NK-92 (cell line): Measurements from ENCODE around the gene EYS.

Experiments
- DNase-seq: peaks from one replicate; lab custom pipeline; 2025; ENCODE audit not compliant: unreplicated experiment; lab: John Stamatoyannopoulos, UW

EYS gene

GRCh38 chr6:64987066-64987465 lies 720.0 kb downstream of the EYS start:
- DNase-seq = no peak

DNA sequence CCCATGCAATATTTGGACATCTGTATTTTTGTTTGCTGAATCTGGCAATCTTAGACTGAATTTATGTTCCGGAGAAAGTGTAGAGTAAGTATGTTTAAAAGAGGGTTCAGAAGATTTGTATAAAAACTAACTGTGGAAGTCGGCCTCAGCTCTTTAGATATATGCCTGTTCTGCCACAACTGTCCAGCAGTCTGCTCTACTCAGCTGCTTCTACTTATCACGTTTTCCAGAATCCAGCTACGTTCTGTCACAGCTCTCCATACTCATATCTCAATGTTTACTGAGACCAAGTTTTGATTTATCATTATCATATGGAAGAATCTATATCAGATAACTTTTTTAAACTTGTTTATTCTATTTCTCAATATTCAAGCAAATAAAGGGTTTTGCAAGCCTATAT lies 721.3 kb downstream of the EYS start:
- DNase-seq = no peak

DNA sequence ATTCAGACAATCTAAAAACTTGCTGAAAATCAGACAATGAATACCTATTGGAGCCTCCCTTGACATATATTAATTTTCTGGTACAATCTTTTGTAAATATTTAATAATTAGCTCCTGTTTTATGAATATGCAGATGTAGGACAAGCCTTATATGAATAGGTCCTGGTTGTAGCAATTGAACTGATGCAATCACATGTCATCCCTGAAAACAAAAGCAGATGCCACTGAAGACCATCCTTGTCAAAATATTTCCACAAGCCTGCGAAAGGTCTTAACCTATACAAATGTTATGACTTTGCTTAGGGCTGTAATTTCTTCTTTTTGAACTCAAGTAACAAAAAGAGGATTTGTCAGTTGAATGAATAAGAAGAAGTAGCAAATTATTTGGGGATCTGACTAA lies 722.1 kb downstream of the EYS start:
- no peak for DNase-seq

DNA sequence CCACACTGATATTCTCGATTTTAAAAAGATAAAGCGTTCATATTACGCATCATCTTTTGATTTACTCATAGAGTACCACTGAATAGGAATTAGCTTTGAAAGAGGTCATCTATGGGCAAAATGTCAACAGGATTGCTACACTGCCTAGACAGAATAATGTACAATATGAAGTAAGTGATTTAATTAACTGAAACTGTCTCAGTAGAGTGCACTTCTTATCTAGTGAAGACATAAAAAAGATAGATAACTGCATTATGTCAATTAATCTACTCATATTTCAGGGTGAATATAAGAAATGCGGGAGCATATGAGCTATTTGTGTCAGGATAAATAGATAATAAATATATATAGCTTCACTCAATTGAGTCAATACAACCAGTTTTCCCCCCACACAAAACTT lies 723.9 kb downstream of the EYS start:
- DNase-seq = no peak

- DNase-seq = no peak
These were observed 733.9 kb downstream of the EYS start for GRCh38 chr6:64973142-64973541.

DNA sequence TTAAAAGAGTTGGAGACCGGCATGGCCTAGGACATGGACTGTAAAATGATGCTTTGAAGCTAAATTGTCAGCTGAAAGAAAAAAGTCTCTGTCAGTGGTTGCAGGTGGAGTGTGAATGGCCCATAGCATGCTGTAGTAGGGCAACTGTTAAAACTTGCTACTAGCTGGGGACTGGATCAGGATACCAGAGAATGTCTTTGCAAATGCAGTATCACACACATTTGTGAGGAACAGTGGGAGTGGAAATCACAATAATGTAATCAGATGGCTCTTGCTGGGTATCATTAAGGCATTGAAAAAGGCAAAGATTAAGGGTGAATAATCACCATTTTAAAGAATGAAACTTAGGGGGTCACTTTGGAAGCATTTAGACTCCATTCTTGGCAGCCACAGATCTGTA lies 737.9 kb downstream of the EYS start:
- DNase-seq = no peak

- DNase-seq = no peak
These were observed 751.6 kb downstream of the EYS start for GRCh38 chr6:64955435-64955848.

DNA sequence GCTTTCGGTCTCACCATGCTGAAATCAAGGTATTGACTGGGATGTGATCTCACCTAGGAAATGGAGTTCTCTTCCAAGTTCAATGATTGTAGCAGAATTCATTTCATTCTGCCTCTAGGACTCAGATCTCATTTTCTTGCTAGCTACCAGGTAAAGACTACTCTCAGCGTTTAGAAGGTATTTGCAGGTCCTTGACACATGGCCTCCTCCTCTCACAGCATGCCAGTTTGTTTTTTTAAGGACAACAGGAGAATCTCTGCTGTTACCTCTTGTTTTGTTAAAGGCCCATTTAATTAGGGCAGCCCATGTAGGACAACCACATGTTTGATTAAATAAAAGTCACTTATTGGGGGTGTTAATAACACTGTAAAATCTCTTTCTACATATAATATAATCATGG lies 757.8 kb downstream of the EYS start:
- DNase-seq = no peak

DNA sequence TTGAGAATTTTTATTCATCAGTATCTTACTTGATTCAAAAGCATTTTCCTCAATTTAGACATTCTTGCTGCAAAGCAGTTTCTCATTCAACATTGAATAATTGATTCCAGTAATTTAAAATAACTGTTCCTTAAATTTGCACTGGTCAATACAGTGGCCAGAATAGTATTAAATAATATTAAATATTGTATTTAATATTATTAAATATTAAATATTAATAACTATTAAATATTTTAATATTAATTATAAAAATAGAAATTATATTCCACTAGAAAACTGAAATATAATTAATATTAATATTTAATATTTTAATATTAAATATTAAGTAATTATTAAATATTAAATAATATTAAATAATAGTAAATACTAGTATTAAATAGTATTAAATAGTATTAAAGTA lies 758.8 kb downstream of the EYS start:
- DNase-seq = no peak

GRCh38 chr6:64945450-64945849 lies 761.6 kb downstream of the EYS start:
- no peak for DNase-seq

DNA sequence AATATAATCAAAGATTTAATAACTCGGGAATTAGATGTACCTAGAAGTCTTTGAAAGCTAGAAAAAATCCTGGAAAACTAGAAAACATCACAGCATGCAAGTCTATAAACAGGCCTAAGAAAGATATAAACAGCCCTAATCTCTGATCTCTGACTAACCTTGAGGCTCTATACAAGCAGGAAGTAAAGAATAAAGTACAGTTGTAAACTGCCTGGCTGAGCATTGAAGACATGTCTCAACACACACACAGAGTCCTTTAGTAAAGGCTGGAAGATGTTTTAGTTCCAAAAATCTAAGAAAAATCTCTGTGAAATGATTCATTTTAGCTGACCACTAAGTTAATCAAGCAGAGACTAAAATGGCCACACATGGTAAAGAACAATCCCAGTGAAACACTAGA lies 774.5 kb downstream of the EYS start:
- DNase-seq = no peak

DNA sequence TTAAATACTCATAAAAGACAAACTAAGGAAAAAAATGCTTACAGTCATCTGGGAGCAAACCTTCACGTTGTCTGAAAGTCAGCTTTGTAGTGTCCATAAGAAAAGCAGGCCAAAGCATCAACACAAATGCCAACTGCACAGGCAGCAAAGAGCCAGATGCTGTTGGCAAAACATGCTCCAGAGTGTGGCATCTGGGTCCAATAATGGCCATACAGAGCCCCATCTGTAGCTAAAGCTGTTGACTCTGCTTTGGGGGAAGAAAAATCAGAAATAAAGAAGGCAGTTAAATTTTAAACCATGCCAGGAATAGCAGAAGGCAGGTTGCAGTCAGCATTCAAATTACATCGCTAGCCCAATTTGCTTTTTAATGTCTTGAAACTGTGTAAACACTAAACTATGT lies 776.3 kb downstream of the EYS start:
- no peak for DNase-seq

DNA sequence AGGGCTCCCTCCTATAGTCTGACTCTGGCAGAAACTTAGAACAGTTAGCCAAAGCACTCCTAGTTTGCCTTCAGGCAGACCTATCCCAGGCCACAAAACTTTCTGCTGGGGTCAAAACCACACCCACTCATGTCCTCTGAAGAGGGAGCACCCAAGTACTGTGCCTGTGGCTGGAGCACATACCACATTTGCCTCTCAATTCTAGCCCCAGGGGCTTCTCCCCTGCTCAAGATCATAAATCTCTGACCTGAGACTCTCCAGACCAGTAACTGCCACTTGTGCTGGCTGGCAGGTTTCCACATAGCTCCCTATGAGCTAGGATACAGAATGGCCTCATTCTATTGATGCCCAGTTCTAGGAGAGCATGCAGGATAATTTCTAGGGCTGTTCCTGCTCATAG lies 781.0 kb downstream of the EYS start:
- no peak for DNase-seq

- DNase-seq = no peak
These were observed 786.8 kb downstream of the EYS start for GRCh38 chr6:64920257-64920656.

- DNase-seq = no peak
These were observed 792.9 kb downstream of the EYS start for GRCh38 chr6:64914124-64914523.

GRCh38 chr6:64912966-64913365 lies 794.1 kb downstream of the EYS start:
- no peak for DNase-seq

DNA sequence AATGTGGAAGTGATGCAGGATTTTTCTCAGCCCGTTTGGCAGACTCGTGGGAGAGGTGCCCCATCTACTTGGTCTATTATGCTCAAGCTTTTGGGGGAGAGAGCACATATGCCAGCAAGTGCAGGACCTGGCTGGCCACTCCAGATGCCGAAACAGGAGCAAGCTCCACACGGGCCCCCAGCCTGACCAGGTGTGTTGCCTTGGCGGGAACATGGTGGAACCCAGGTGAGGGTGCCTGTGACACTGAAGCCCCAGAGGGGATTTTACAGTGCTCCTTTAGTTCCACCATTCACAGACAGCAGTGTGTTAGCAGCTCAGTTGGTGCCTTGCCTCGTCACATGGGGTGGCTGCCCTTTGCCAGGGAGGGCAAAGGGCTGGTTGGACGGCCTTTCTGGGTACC lies 798.9 kb downstream of the EYS start:
- DNase-seq = no peak

GRCh38 chr6:64904616-64905015 lies 802.4 kb downstream of the EYS start:
- DNase-seq = no peak

DNA sequence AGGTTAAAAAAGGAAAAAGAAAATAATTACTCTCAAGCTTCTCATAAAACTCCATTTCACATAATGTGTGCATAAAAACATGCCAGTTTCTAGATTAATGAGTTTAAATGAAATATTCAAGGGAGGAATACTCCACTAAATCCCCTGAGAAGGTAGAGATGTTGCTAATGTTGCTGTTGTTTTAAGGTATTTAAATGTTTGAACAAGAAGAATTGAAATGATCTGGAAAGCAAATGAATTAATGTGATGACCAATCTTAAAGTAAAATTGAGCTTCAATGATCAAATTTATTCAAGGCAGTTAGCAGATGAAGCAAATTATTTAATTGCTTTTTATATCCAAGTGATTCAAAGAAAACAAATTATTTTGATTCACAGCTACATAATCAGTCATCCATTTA lies 804.4 kb downstream of the EYS start:
- no peak for DNase-seq

DNA sequence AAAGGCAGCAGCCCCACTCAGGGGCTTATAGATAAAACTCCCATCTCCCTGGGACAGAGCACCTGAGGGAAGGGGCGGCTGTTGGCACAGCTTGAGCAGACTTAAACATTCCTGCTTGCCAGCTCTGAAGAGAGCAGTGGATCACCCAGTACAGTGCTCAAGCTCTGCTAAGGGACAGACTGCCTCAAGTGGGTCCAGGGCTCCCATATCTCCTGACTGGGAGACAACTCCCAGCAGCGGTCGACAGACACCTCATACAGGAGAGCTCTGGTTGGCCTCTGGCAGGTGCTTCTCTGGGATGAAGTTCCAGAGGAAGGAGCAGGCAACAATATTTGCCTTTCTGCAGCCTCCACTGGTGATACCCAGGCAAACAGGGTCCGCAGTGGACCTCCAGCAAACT lies 810.1 kb downstream of the EYS start:
- DNase-seq = no peak

- no peak for DNase-seq
These were observed 811.1 kb downstream of the EYS start for GRCh38 chr6:64895945-64896344.

GRCh38 chr6:64890609-64891008 lies 816.4 kb downstream of the EYS start:
- no peak for DNase-seq

DNA sequence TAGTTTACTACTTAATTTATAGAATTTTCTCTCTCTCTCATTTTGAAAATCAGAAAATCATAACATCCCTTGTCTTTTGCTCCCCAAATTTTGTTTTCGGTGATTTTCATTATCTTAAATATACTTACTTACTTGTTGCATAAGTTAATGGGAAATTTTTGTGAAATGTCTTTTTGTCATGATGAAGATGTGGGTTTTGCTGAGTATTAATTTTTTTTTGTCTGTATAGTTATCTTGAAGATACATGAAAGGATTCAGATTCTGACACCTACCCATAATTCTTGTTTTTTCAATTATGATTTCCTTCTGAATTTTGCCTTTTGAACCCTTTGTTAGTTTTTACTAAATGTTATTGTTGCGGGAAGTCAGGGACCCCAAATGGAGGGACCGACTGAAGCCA lies 817.9 kb downstream of the EYS start:
- DNase-seq = no peak

GRCh38 chr6:64874776-64875175 lies 832.2 kb downstream of the EYS start:
- DNase-seq = no peak
